ENCODE measurements around the gene ABHD6. TPM values are rescaled to one million over a fixed set of nuclear protein-coding genes. Genes with fewer than 3 reads are reported as not detected.

Gene ABHD6
- polyA plus RNA-seq, 1 donor = 33.8 TPM

GRCh38 chr3:58342676-58343075 is 105.1 kb downstream of the ABHD6 start:
- no peaks in the 10 kb centered on the region for H3K9me3 ChIP-seq (ENCODE audit: control insufficient read depth, low read depth, low read length)
- H3K27me3 ChIP-seq (ENCODE audit: control insufficient read depth, insufficient read depth, low read length) = no peaks in the 10 kb centered on the region
- WGBS (ENCODE audit: insufficient coverage, low lambda C conversion rate) = no CpG with 5 or more reads among the region's 5 CpGs
- no peak overlapping the region for H3K4me3 ChIP-seq (ENCODE audit: low read length)
- no peaks in the 10 kb centered on the region for H3K36me3 ChIP-seq (ENCODE audit: control insufficient read depth, insufficient read depth, low read length)
- no peak overlapping the region for H3K27ac ChIP-seq (ENCODE audit: low read length)
- DNase-seq = peak in 1 of 2 donors; percentile 49
- no peaks in the 10 kb centered on the region for H3K4me1 ChIP-seq (ENCODE audit: control insufficient read depth, insufficient read depth, low read length)

Other genes starting within 250 kb of the ABHD6 start
- gene FLNB, start 229.4 kb upstream of the ABHD6 start, polyA plus RNA-seq = 149 TPM
- 56.2 TPM for gene DNASE1L3, start 26.8 kb upstream of the ABHD6 start, polyA plus RNA-seq
- 21.5 TPM for gene RPP14, start 68.5 kb downstream of the ABHD6 start, polyA plus RNA-seq
- 14.7 TPM for gene HTD2, start 68.7 kb downstream of the ABHD6 start, polyA plus RNA-seq
- 17.2 TPM for gene PXK, start 95.1 kb downstream of the ABHD6 start, polyA plus RNA-seq
- gene PDHB, start 196.0 kb downstream of the ABHD6 start, polyA plus RNA-seq = 72.3 TPM